ENCODE measurements around the gene CCDC134. TPM values are rescaled to one million over a fixed set of nuclear protein-coding genes. Genes with fewer than 3 reads are reported as not detected.

Gene CCDC134
- 3.5 to 6.3 TPM (median 4.1 TPM) in 3 replicates for polyA plus RNA-seq
- polyA plus RNA-seq (2011; ENCODE audit: low read depth) = 0.40 TPM
- 1.8 and 2.4 TPM in 2 replicates for polyA plus RNA-seq (2011; cell fraction: cytosol; rRNA removed)
- polyA plus RNA-seq (2011; cell fraction: nucleus; rRNA removed) = 7.1 and 8.3 TPM in 2 replicates
- 0.59 and 5.2 TPM in 2 replicates for polyA plus RNA-seq (2012; ENCODE audit: low replicate concordance)
- 9.2 to 15.3 TPM (median 9.9 TPM) in 3 replicates for polyA minus RNA-seq
- polyA minus RNA-seq (2011; cell fraction: cytosol; rRNA and poly(A)+ RNA removed) = 7.9 TPM
- polyA minus RNA-seq (2011; cell fraction: nucleus; rRNA and poly(A)+ RNA removed) = 8.3 and 8.9 TPM in 2 replicates

DNA sequence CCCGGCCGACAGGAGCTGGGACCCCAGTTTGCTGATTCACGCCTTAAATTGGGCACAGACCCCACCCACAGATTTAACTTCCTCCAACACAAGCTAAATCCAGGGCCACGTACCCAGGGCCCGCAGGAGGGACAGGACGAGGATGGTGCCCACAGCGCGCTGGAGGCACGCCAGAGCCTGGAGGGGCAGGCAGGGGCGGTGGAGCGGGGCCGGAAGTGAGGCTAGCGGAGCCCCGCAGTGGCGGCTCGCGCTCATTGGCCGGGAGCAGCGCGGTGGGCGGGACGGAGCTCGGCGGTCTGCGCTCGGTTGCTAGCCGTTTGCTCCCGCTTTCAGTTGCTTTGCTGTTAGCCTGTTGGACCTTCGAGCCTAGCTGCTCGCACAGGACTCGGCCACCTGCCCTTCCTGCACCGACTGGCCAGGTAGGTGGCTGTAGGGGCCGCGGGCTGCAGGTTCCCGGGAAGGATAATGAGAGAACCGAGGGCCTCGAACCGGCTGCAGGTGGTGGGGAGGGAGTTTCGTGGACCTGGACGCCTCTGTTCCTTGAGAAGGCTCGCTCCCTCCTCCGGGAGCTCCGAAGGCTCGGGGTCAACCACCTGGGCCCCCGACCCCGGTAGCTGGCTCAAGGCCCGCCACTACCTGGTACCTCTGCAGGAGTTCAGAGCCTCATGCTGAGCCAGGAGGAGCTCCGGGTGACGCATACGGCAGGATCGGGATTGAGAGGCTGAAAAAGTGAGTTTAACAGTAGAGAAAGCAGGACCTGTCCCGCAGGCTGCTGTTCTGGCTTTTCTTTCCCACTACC, at the start of gene CCDC134:
Gene CCDC134, plus strand, starts transcription at position 332 of the 799 bp plus-strand sequence. CDS start 8,212 bp downstream, outside the sequence.
- Histone ChIP-seq H3K4me1 (ENCODE audit: control insufficient read depth, extremely low read depth, insufficient read depth, low read length) (peaks cover 21% of the 10 kb centered on the region), H3K4me2 (ENCODE audit: control insufficient read depth, extremely low read depth, insufficient read depth, low read depth, low read length) (peak within 1 kb of the TSS; percentile 99), H3K27ac (ENCODE audit: control insufficient read depth, insufficient read depth, low read length) (peak within 1 kb of the TSS; percentile 59), H2AFZ (ENCODE audit: control insufficient read depth, low read length) (peak within 1 kb of the TSS; percentile 97), H3K4me3 (ENCODE audit: control insufficient read depth in 2 of 3, extremely low read depth in 1 of 3, insufficient read depth in 2 of 3, low read depth in 1 of 3, low read length in 3 of 3) (peak within 1 kb of the TSS; percentile 90 to 94 (median 94)), H3K36me3 (ENCODE audit: control insufficient read depth in 2 of 2, extremely low read depth in 1 of 2, insufficient read depth in 2 of 2, low read length in 2 of 2) (no peaks in the 10 kb centered on the region), H3K9me3 (ENCODE audit: control insufficient read depth, low read depth, low read length) (no peaks in the 10 kb centered on the region), H3K79me2 (ENCODE audit: control insufficient read depth, insufficient read depth, low read length) (peaks cover 18% of the 10 kb centered on the region), H3K9ac (ENCODE audit: control insufficient read depth, extremely low read depth, insufficient read depth, low read length) (peak within 1 kb of the TSS; percentile 76), H4K20me1 (ENCODE audit: control insufficient read depth, extremely low read depth, insufficient read depth, low read length) (no peaks in the 10 kb centered on the region), H3K9me1 (ENCODE audit: control insufficient read depth, extremely low read depth, insufficient read depth, low read length) (no peaks in the 10 kb centered on the region), H3K27me3 (ENCODE audit: control insufficient read depth, extremely low read depth, insufficient read depth, low read length) (no peaks in the 10 kb centered on the region)
- TF ChIP-seq, protein P1, sequence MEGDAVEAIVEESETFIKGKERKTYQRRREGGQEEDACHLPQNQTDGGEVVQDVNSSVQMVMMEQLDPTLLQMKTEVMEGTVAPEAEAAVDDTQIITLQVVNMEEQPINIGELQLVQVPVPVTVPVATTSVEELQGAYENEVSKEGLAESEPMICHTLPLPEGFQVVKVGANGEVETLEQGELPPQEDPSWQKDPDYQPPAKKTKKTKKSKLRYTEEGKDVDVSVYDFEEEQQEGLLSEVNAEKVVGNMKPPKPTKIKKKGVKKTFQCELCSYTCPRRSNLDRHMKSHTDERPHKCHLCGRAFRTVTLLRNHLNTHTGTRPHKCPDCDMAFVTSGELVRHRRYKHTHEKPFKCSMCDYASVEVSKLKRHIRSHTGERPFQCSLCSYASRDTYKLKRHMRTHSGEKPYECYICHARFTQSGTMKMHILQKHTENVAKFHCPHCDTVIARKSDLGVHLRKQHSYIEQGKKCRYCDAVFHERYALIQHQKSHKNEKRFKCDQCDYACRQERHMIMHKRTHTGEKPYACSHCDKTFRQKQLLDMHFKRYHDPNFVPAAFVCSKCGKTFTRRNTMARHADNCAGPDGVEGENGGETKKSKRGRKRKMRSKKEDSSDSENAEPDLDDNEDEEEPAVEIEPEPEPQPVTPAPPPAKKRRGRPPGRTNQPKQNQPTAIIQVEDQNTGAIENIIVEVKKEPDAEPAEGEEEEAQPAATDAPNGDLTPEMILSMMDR (optimal IDR thresholded peaks at IDR 0.05 in 1 of 3, IDR thresholded peaks at IDR 0.05 in 1 of 3, conservative IDR thresholded peaks at IDR 0.05 in 1 of 3; ENCODE audit: extremely low read depth in 1 of 3, insufficient read depth in 2 of 3, low read length in 3 of 3) = no peak
- no peak for TF ChIP-seq EZH2 (IDR thresholded peaks at IDR 0.05; ENCODE audit: low read length)
- dilution Hi-C loops (cut with MboI; ENCODE audit: extremely low pct_ligation_motif_present, low sequenced_read_pairs) = no loop called here
- peak; percentile 28 for DNase-seq (ENCODE audit: low read depth, low spot score)
- FAIRE-seq = peak; percentile 79

DNA sequence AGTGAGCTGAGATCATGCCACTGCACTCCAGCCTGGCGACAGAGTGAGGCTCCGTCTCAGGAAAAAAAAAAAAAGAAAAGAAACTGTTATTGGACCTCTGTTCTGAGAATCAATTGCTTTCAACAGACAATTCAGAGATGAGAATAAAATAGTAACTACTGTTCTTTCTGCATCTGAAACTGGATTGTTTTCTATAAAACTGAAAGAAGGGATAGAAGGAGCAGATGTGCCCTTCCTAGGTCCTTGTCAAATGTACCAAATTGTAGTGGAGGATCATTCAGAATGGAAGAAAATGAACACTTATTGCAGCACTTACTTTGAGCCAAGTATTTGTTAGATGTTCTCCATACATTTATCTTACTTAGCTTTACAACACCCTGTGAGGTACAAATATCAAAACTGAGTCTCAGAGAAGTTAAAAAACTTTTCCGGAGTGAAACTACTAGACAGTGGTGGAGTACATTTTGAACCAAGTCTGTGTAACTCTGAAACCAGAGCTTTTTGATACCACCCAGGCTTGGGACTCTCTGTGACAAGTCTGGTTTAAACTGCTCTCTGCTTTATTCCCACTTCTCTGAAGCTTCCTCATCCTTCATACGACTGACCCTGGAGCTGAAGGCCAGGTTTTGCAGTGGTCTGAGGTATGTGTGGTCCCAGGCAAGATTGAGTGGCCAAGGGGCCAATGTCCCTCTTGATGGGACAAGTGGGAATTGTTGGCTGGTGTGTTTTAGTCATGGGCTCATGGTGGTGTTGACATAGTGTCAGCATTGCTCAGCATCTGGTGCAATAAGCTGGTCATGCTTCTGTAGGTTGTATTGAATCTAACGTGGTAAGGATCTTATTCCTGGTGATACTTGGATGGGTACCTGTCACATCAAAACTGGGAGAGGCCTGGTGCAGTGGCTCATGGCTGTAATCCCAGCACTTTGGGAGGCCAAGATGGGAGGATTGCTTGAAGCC, 48.2 kb upstream of the CCDC134 start:
- H3K79me2 ChIP-seq (ENCODE audit: control insufficient read depth, insufficient read depth, low read length) = no peaks in the 10 kb centered on the region
- no peaks in the 10 kb centered on the region for H3K27me3 ChIP-seq (ENCODE audit: control insufficient read depth, extremely low read depth, insufficient read depth, low read length)
- H3K9ac ChIP-seq (ENCODE audit: control insufficient read depth, extremely low read depth, insufficient read depth, low read length) = no peak overlapping the region
- no peaks in the 10 kb centered on the region for H3K4me1 ChIP-seq (ENCODE audit: control insufficient read depth, extremely low read depth, insufficient read depth, low read length)
- H3K9me3 ChIP-seq (ENCODE audit: control insufficient read depth, low read depth, low read length) = no peaks in the 10 kb centered on the region
- H3K27ac ChIP-seq (ENCODE audit: control insufficient read depth, insufficient read depth, low read length) = no peak overlapping the region
- no peak overlapping the region for H3K4me2 ChIP-seq (ENCODE audit: control insufficient read depth, extremely low read depth, insufficient read depth, low read depth, low read length)
- no peaks in the 10 kb centered on the region for H4K20me1 ChIP-seq (ENCODE audit: control insufficient read depth, extremely low read depth, insufficient read depth, low read length)
- H3K36me3 ChIP-seq (ENCODE audit: control insufficient read depth in 2 of 2, extremely low read depth in 1 of 2, insufficient read depth in 2 of 2, low read length in 2 of 2) = no peaks in the 10 kb centered on the region
- TF ChIP-seq EZH2 (IDR thresholded peaks at IDR 0.05; ENCODE audit: low read length) = no peak
- TF ChIP-seq, protein P1 (optimal IDR thresholded peaks at IDR 0.05 in 1 of 3, IDR thresholded peaks at IDR 0.05 in 1 of 3, conservative IDR thresholded peaks at IDR 0.05 in 1 of 3; ENCODE audit: extremely low read depth in 1 of 3, insufficient read depth in 2 of 3, low read length in 3 of 3) = no peak
- FAIRE-seq (no peak), DNase-seq (ENCODE audit: low read depth, low spot score) (no peak)
- no peak overlapping the region for H3K4me3 ChIP-seq (ENCODE audit: control insufficient read depth in 2 of 3, extremely low read depth in 1 of 3, insufficient read depth in 2 of 3, low read depth in 1 of 3, low read length in 3 of 3)
- dilution Hi-C loops (cut with MboI; ENCODE audit: extremely low pct_ligation_motif_present, low sequenced_read_pairs) = no loop called here
- H2AFZ ChIP-seq (ENCODE audit: control insufficient read depth, low read length) = no peak overlapping the region
- no peaks in the 10 kb centered on the region for H3K9me1 ChIP-seq (ENCODE audit: control insufficient read depth, extremely low read depth, insufficient read depth, low read length)

Data from keratinocyte (primary cell).